T-helper 17 cell (primary cell): ENCODE data around the gene MMP23B. TPM values are rescaled to one million over a fixed set of nuclear protein-coding genes. Genes with fewer than 3 reads are reported as not detected.

Experiments
- ATAC-seq: fragments of 150-1000 bp; cut with Tn5 transposase; 2 replicates; pipeline ENCODE4 v1.10.0; 2021; ENCODE audit warnings: mild to moderate bottlenecking, moderate library complexity
- DNase-seq, 3 donors: peaks; one replicate each; pipeline versions ENCODE4 v3.0.0 to v3.0.0-alpha.2; 2020 to 2021
- H3K9me3 ChIP-seq: one replicate; pipeline ENCODE4 v1.7.0; 2013; ENCODE audit warnings: low read length, mild to moderate bottlenecking; ENCODE audit not compliant: control insufficient read depth, poor library complexity, severe bottlenecking
- H3K27ac Mint-ChIP-seq: one replicate; pipeline ENCODE4 v1.8.0; 2022; ENCODE audit warnings: mild to moderate bottlenecking, moderate library complexity, mixed read lengths
- H3K27me3 Mint-ChIP-seq: one replicate; pipeline ENCODE4 v1.8.0; 2022; ENCODE audit warnings: mixed read lengths
- H3K36me3 Mint-ChIP-seq: one replicate; pipeline ENCODE4 v1.8.0; 2022; ENCODE audit warnings: low read depth, mixed read lengths
- H3K4me1 Mint-ChIP-seq: one replicate; pipeline ENCODE4 v1.8.0; 2022; ENCODE audit warnings: mild to moderate bottlenecking, mixed read lengths
- H3K4me3 Mint-ChIP-seq: one replicate; pipeline ENCODE4 v1.8.0; 2022; ENCODE audit warnings: mild to moderate bottlenecking, moderate library complexity, mixed read lengths
- total RNA-seq, 4 donors: library from RNA in 2 of 4; stranded (reverse) in 2 of 4; gene quantifications; one replicate each; pipeline ENCODE4 v1.2.3 and lab custom pipeline; 2022 to 2026

The MMP23B gene
- total RNA-seq, 2 donors from 2014 or later: 3.9 to 4.2 TPM

DNA sequence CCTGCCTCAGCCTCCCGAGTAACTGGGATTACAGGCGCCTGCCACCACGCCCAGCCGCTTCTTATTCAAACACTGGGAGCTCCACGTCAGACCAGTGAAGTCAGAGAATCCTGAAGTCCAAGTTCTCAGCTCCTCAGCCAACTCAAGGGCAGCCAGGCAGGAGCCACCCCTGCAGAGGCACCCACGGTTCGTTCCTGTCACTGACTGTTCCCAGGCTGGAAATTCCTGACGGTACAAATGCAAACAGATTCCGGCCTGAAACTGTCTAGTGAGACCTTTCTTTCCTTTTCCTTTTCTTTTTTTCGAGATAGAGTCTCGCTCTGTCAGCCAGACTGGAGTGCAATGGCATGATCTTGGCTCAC is 48.9 kb downstream of the MMP23B start:
- Mint-ChIP-seq H3K27me3 (no peaks in the 10 kb centered on the region), H3K36me3 (no peaks in the 10 kb centered on the region), H3K27ac (peak overlapping the region; percentile 72), H3K4me1 (peaks cover 27% of the 10 kb centered on the region), H3K4me3 (no peak overlapping the region)
- DNase-seq (no peak), ATAC-seq (no peak)
- no peaks in the 10 kb centered on the region for H3K9me3 ChIP-seq

DNA sequence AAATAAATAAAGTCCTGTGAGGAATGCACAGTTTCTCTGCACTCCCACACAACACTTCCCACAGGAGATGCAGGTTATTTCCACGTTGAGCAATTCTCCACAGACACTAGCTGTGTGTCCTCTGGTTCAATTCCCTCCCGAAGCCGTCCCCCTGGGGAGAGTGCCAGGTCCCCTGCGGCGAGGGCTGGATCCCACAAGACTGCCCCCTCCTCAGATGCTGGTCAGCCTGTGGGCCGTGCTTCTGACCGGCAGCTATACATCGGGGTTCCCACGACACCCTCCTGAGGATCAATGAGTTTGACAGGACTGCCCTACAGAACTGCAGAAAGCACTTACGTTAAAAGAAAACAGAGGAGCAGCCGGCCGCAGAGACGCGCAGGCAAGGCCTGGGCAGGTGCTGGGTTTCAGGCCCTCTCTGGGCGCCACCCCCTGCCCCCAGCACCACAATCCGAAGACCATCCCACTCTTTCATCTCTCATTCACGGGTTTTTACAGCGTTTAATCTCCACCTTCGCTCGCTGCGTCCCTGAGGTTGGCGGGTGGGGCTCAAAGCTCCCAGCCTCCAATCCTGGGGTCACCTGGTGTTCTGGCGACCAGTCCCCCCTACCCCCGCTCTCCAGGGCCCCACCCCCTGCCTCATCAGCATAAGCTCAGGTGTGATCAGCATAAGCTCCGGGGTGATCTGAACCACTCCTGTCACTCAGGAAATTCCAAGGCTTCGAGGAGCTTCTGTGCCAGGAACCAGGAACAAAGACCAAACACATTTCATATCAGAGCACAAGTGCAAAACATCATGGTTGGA is 51.3 kb downstream of the MMP23B start:
- no peaks in the 10 kb centered on the region for H3K27me3 Mint-ChIP-seq
- no peak overlapping the region for H3K27ac Mint-ChIP-seq
- H3K4me1 Mint-ChIP-seq: peaks cover 23% of the 10 kb centered on the region
- ATAC-seq (no peak), DNase-seq (no peak)
- H3K9me3 ChIP-seq: no peaks in the 10 kb centered on the region
- H3K36me3 Mint-ChIP-seq: no peaks in the 10 kb centered on the region
- no peak overlapping the region for H3K4me3 Mint-ChIP-seq

Other genes with a start within 250 kb of the MMP23B start
- gene CCNL2, start 232.8 kb upstream of the MMP23B start, total RNA-seq: 100 to 1,000 TPM; 231 to 252 TPM
- 10 to 100 TPM; 88.0 to 92.1 TPM for gene MRPL20, start 224.9 kb upstream of the MMP23B start, total RNA-seq
- gene ANKRD65, start 210.9 kb upstream of the MMP23B start, total RNA-seq: not detected
- not detected for gene VWA1, start 196.5 kb upstream of the MMP23B start, total RNA-seq
- 1 to 10 TPM in 1 of 2 donors, under 1 TPM in 1; 0.13 to 2.9 TPM for gene ATAD3C, start 182.5 kb upstream of the MMP23B start, total RNA-seq
- gene ATAD3B, start 160.4 kb upstream of the MMP23B start, total RNA-seq: 10 to 100 TPM; 41.7 to 45.1 TPM
- 10 to 100 TPM; 20.3 to 23.3 TPM for gene ATAD3A, start 120.0 kb upstream of the MMP23B start, total RNA-seq
- gene TMEM240, start 91.5 kb upstream of the MMP23B start, total RNA-seq: under 1 TPM in 1 of 2 donors, not detected in 1; 0.44 TPM
- 100 to 1,000 TPM in 1 of 2 donors, 10 to 100 TPM in 1; 99.3 to 103 TPM for gene SSU72, start 57.3 kb upstream of the MMP23B start, total RNA-seq
- 1 to 10 TPM; 3.3 to 3.4 TPM for gene FNDC10, start 32.0 kb upstream of the MMP23B start, total RNA-seq
- 10 to 100 TPM; 42.0 to 50.0 TPM for gene MIB2, start 16.7 kb upstream of the MMP23B start, total RNA-seq
- gene CDK11B, start 26.8 kb downstream of the MMP23B start, total RNA-seq: 10 to 100 TPM; 43.9 to 49.8 TPM
- gene SLC35E2B, start 60.6 kb downstream of the MMP23B start, total RNA-seq: 10 to 100 TPM; 67.5 to 87.3 TPM
- gene CDK11A, start 92.2 kb downstream of the MMP23B start, total RNA-seq: 100 to 1,000 TPM; 218 to 232 TPM
- gene NADK, start 146.3 kb downstream of the MMP23B start, total RNA-seq: 10 to 100 TPM; 54.8 to 61.5 TPM